Activated naive CD4-positive, alpha-beta T cell treated with anti-CD3 and anti-CD28 coated beads for 36 hours (primary cell): ENCODE results near the gene TTC39A. TPM values are rescaled to one million over a fixed set of nuclear protein-coding genes. Genes with fewer than 3 reads are reported as not detected.

Source experiments
- CTCF ChIA-PET: fragments of 350-600 bp; sonication (Branson Sonifier 250); formaldehyde crosslinking; loops from one replicate; lab custom pipeline; 2021; ENCODE audit warnings: antibody characterized with exemption; lab: Charles Lee
- DNase-seq: peaks from one replicate; pipeline ENCODE4 v3.0.0-alpha.2; 2020
- H3K27ac Mint-ChIP-seq: one replicate; pipeline ENCODE4 v1.8.0; 2021; ENCODE audit warnings: mild to moderate bottlenecking, mixed read lengths
- H3K27me3 Mint-ChIP-seq: one replicate; pipeline ENCODE4 v1.8.0; 2021; ENCODE audit warnings: low read depth, mixed read lengths
- H3K36me3 Mint-ChIP-seq: one replicate; pipeline ENCODE4 v1.8.0; 2021; ENCODE audit warnings: low read depth, mixed read lengths
- H3K4me1 Mint-ChIP-seq: one replicate; pipeline ENCODE4 v1.8.0; 2021; ENCODE audit warnings: low read depth, mixed read lengths
- H3K4me3 Mint-ChIP-seq: one replicate; pipeline ENCODE4 v1.8.0; 2021; ENCODE audit warnings: mild to moderate bottlenecking, moderate library complexity, mixed read lengths
- H3K9me3 Mint-ChIP-seq: one replicate; pipeline ENCODE4 v1.8.0; 2021; ENCODE audit warnings: mixed read lengths
- intact Hi-C: fragments of 100-400 bp; cut with micrococcal nuclease; formaldehyde crosslinking; loops from one replicate; pipeline ENCODE4 v1.15.1; 2023
- total RNA-seq, 2 experiments: library from RNA; stranded (reverse); gene quantifications; one replicate each; pipeline ENCODE4 v1.2.3, GENCODE V29; 2021

The TTC39A gene
- total RNA-seq, 2 experiments from 2014 or later: not detected

DNA sequence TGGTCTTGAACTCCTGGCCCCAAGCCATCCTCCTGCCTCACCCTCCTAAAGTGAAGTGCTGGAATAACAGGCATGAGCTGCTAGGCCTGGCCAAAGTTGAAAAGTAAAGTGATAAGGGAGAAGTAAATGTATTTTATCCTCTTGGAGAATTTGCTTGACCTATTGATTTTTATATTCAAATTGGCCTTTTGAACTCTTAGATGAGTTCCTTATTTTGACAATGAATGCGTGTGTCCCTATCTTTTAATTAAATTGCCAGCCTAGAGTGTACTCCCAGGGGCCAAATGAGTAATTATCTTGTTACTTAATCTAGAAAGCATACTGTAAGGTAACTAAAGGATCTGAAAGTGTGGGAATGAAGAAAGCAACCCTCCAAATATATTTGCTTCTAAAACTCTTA is 82.9 kb downstream of the TTC39A start:
- Mint-ChIP-seq H3K27me3 (no peaks in the 10 kb centered on the region), H3K4me3 (no peak overlapping the region), H3K4me1 (peaks cover 36% of the 10 kb centered on the region), H3K36me3 (peaks cover 1% of the 10 kb centered on the region), H3K9me3 (no peaks in the 10 kb centered on the region), H3K27ac (no peak overlapping the region)
- no peak for DNase-seq
- CTCF ChIA-PET: interaction anchor here (1.3 to 1.6 kb wide), 2 partner anchors 47 to 55 kb away, joined by 4 read pairs; no protein-coding TSS in a partner anchor
- intact Hi-C loops: no loop called here

- no peak for DNase-seq
- intact Hi-C loops: no loop called here
- no peak overlapping the region for H3K4me3 Mint-ChIP-seq
- H3K36me3 Mint-ChIP-seq: peaks cover 1% of the 10 kb centered on the region
- CTCF ChIA-PET: interaction anchor here (1.3 to 1.6 kb wide), 2 partner anchors 48 to 55 kb away, joined by 4 read pairs; no protein-coding TSS in a partner anchor
- no peaks in the 10 kb centered on the region for H3K9me3 Mint-ChIP-seq
- peaks cover 34% of the 10 kb centered on the region for H3K4me1 Mint-ChIP-seq
- H3K27me3 Mint-ChIP-seq: no peaks in the 10 kb centered on the region
- H3K27ac Mint-ChIP-seq: no peak overlapping the region
Observed at GRCh38 chr1:51247022-51247421, 83.3 kb downstream of the TTC39A start.

DNA sequence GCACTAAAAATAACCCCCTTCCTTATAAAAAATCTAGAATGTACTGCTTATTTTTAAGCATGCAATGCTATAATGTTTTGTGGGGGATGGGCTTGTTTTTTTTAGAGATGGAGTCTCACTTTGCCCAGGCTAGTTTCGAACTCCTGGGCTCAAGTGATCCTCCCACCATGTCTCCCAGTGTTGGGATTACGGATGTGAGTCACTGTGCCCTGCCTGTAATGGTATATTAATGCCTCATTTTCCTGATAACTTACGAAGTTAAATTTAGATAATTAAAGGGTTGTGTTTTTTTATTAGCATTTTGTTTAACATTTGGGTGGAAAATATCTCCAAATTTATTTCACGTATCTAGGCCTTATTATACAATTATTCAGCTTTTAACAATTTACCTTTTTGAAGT is 87.8 kb downstream of the TTC39A start:
- Mint-ChIP-seq H3K27ac (no peak overlapping the region), H3K4me1 (peaks cover 50% of the 10 kb centered on the region), H3K27me3 (no peaks in the 10 kb centered on the region), H3K36me3 (peaks cover 1% of the 10 kb centered on the region), H3K9me3 (no peaks in the 10 kb centered on the region), H3K4me3 (no peak overlapping the region)
- intact Hi-C loops: no loop called here
- CTCF ChIA-PET: interaction anchor here (1.1 to 1.2 kb wide), 2 partner anchors 26 to 53 kb away, joined by 3 read pairs; no protein-coding TSS in a partner anchor
- DNase-seq: no peak

GRCh38 chr1:51241119-51241518 is 89.2 kb downstream of the TTC39A start:
- H3K4me1 Mint-ChIP-seq: peaks cover 37% of the 10 kb centered on the region
- no peak overlapping the region for H3K27ac Mint-ChIP-seq
- H3K9me3 Mint-ChIP-seq: no peaks in the 10 kb centered on the region
- CTCF ChIA-PET: interaction anchor here (1.2 kb wide), 1 partner anchor 27 kb away, joined by 3 read pairs; no protein-coding TSS in a partner anchor
- no peaks in the 10 kb centered on the region for H3K27me3 Mint-ChIP-seq
- intact Hi-C loops: loop anchor here (2.0 kb wide), 1 partner anchor 20 kb away; no protein-coding TSS in a partner anchor
- H3K4me3 Mint-ChIP-seq: no peak overlapping the region
- peaks cover 1% of the 10 kb centered on the region for H3K36me3 Mint-ChIP-seq
- DNase-seq: no peak

GRCh38 chr1:51240084-51240483 is 90.3 kb downstream of the TTC39A start:
- Mint-ChIP-seq H3K9me3 (no peaks in the 10 kb centered on the region), H3K4me1 (peaks cover 41% of the 10 kb centered on the region), H3K36me3 (peaks cover 1% of the 10 kb centered on the region), H3K27me3 (no peaks in the 10 kb centered on the region), H3K27ac (no peak overlapping the region), H3K4me3 (no peak overlapping the region)
- intact Hi-C loops: loop anchor here (2.0 kb wide), 1 partner anchor 21 kb away; no protein-coding TSS in a partner anchor
- DNase-seq: no peak
- CTCF ChIA-PET: no interaction called here

- H3K27ac Mint-ChIP-seq: no peak overlapping the region
- peaks cover 45% of the 10 kb centered on the region for H3K4me1 Mint-ChIP-seq
- no peak for DNase-seq
- no peak overlapping the region for H3K4me3 Mint-ChIP-seq
- no peaks in the 10 kb centered on the region for H3K9me3 Mint-ChIP-seq
- intact Hi-C loops: loop anchor here (5.0 kb wide), 2 partner anchors 279 to 819 kb away; partner anchors contain the start of genes BTF3L4, EPS15 and TXNDC12
- H3K27me3 Mint-ChIP-seq: no peaks in the 10 kb centered on the region
- H3K36me3 Mint-ChIP-seq: no peaks in the 10 kb centered on the region
- CTCF ChIA-PET: interaction anchor here (0.8 to 0.9 kb wide), 2 partner anchors 46 to 49 kb away, joined by 3 to 4 read pairs; no protein-coding TSS in a partner anchor
Observed at GRCh38 chr1:51238034-51238403, 92.3 kb downstream of the TTC39A start.

DNA sequence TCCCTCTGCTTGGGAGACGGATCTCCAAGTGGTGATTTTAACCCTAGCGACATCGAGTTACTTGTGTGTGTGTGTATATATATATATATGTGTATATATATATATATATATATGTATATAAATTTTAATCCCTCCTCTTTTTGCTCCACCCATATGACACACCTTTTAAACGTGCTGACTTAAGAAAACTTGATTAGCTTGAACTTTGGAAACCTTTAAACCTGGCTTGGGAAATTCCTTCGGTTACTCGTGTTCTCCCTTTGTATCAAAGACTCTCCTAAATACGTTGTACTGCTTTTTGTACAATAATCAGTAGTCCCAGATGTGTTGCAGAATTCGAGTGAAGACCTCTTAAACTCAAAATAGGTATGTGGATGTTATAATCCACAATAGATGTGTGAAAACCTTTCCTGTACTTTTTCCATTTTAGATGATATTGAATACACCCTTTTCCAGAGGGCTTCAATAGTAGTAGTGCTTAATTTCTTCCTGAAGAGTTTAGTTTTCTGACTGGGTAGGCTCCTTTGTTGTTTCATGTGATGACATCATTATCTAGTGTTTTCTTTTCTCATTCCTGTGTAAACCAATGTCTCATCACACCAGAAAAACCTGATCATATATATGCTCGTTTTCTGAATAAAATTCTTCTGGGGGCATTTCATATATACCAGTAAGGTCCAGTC is 92.9 kb downstream of the TTC39A start:
- no peak overlapping the region for H3K27ac Mint-ChIP-seq

More for the DNA sequence above, 92.9 kb downstream of the TTC39A start:
- Mint-ChIP-seq H3K4me3 (no peak overlapping the region), H3K36me3 (no peaks in the 10 kb centered on the region), H3K9me3 (no peaks in the 10 kb centered on the region), H3K4me1 (peaks cover 42% of the 10 kb centered on the region), H3K27me3 (no peaks in the 10 kb centered on the region)
- intact Hi-C loops: loop anchor here (1.0 to 5.0 kb wide), 6 partner anchors 60 to 820 kb away; partner anchors contain the start of genes BTF3L4, EPS15, FAF1 and TXNDC12
- CTCF ChIA-PET: interaction anchor here (0.9 to 1.1 kb wide), 2 partner anchors 49 kb away, joined by 3 to 4 read pairs; no protein-coding TSS in a partner anchor
- no peak for DNase-seq

Other genes with a start within 250 kb of the TTC39A start
- not detected for gene C1orf185, start 228.3 kb downstream of the TTC39A start, total RNA-seq
- 10 to 100 TPM; 14.9 to 17.7 TPM for gene RNF11, start 94.3 kb downstream of the TTC39A start, total RNA-seq
- 10 to 100 TPM; 56.0 to 57.0 TPM for gene EPS15, start 188.7 kb upstream of the TTC39A start, total RNA-seq